IMR-90 (cell line): ENCODE results near the gene CNNM1. TPM values are rescaled to one million over a fixed set of nuclear protein-coding genes. Genes with fewer than 3 reads are reported as not detected.

Experiments
- ATAC-seq: fragments of 200-7000 bp; cut with Tn5 transposase; 2 replicates; pipeline ENCODE4 v1.9.1; 2020; ENCODE audit warnings: low read depth, mild to moderate bottlenecking, moderate library complexity
- BruUV-seq: library from RNA; stranded (reverse); fragments of 400-500 nt; replicated peaks from 2 replicates; lab custom pipeline; 2021; lab: Mats Ljungman, UMichigan
- CTCF ChIA-PET: fragments of 300-600 bp; formaldehyde crosslinking; extraction: SDS; loops from one replicate; lab custom pipeline; 2021; ENCODE audit warnings: antibody characterized with exemption; lab: Yijun Ruan, JAX
- POLR2A ChIA-PET: fragments of 300-600 bp; sonication (Branson Sonifier 250); formaldehyde crosslinking; loops from one replicate; lab custom pipeline; 2022; ENCODE audit warnings: antibody characterized with exemption; ENCODE audit not compliant: unreplicated experiment; lab: Charles Lee
- DNase-seq: peaks from one replicate; pipeline ENCODE4 v3.0.0; 2013
- H2AFZ ChIP-seq: replicated peaks from 2 replicates; pipeline ENCODE3; 2013; ENCODE audit warnings: low read length, mild to moderate bottlenecking; ENCODE audit not compliant: poor library complexity
- H2AK5ac ChIP-seq: 2 replicates; pipeline ENCODE4 v1.6.1; 2013; ENCODE audit warnings: low read depth, low read length, inconsistent platforms
- H2AK9ac ChIP-seq: replicated peaks from 2 replicates; pipeline ENCODE3; 2013; ENCODE audit warnings: mild to moderate bottlenecking, low read depth, low read length, moderate library complexity; ENCODE audit not compliant: poor library complexity
- H2BK120ac ChIP-seq: 2 replicates; pipeline ENCODE4 v1.6.1; 2013; ENCODE audit warnings: low read depth, low read length, inconsistent platforms
- H2BK15ac ChIP-seq: 3 replicates; pipeline ENCODE4 v1.6.1; 2013; ENCODE audit warnings: low read depth, low read length, inconsistent platforms
- H2BK20ac ChIP-seq: 2 replicates; pipeline ENCODE4 v1.6.1; 2013; ENCODE audit warnings: low read depth, mild to moderate bottlenecking, inconsistent platforms, low read length, moderate library complexity
- H2BK5ac ChIP-seq: 2 replicates; pipeline ENCODE4 v1.6.1; 2013; ENCODE audit warnings: mild to moderate bottlenecking, low read depth, low read length, inconsistent platforms; ENCODE audit not compliant: poor library complexity, severe bottlenecking
- H3K14ac ChIP-seq: replicated peaks from 2 replicates; pipeline ENCODE4 v1.6.1; 2013; ENCODE audit warnings: low read depth, low read length, inconsistent platforms
- H3K18ac ChIP-seq: 2 replicates; pipeline ENCODE4 v1.6.1; 2013; ENCODE audit warnings: low read depth, low read length, control low read depth
- H3K23ac ChIP-seq: 2 replicates; pipeline ENCODE4 v1.6.1; 2013; ENCODE audit warnings: low read depth, low read length, inconsistent platforms
- H3K27ac ChIP-seq: 2 replicates; pipeline ENCODE4 v1.5.1; 2013; ENCODE audit warnings: mild to moderate bottlenecking, control low read depth, low read length; ENCODE audit not compliant: insufficient read depth
- H3K27me3 ChIP-seq: 2 replicates; pipeline ENCODE4 v1.6.1; 2013; ENCODE audit warnings: low read length; ENCODE audit not compliant: control insufficient read depth, insufficient read depth
- H3K36me3 ChIP-seq: 2 replicates; pipeline ENCODE4 v1.6.1; 2013; ENCODE audit warnings: low read length, mixed read lengths; ENCODE audit not compliant: control insufficient read depth, insufficient read depth
- H3K4ac ChIP-seq: 2 replicates; pipeline ENCODE4 v1.6.1; 2013; ENCODE audit warnings: low read depth, low read length, inconsistent platforms
- H3K4me1 ChIP-seq: 2 replicates; pipeline ENCODE4 v1.6.1; 2013; ENCODE audit warnings: low read length, mixed read lengths; ENCODE audit not compliant: control insufficient read depth, insufficient read depth
- H3K4me2 ChIP-seq: 2 replicates; pipeline ENCODE4 v1.6.1; 2013; ENCODE audit warnings: low read depth, mild to moderate bottlenecking, control low read depth, low read length, moderate library complexity
- H3K4me3 ChIP-seq: 2 replicates; pipeline ENCODE4 v1.5.1; 2013; ENCODE audit warnings: low read depth, mild to moderate bottlenecking, control low read depth, low read length, moderate library complexity; ENCODE audit not compliant: insufficient read depth
- H3K56ac ChIP-seq: 2 replicates; pipeline ENCODE4 v1.6.1; 2013; ENCODE audit warnings: low read length, inconsistent platforms; ENCODE audit not compliant: insufficient read depth; ENCODE audit errors: extremely low read depth
- H3K79me1 ChIP-seq, 2 experiments: 2 replicates each; pipeline ENCODE4 v1.6.1; 2013; ENCODE audit warnings: low read length in 2 of 2, inconsistent platforms in 1 of 2, low read depth in 1 of 2
- H3K9ac ChIP-seq: 2 replicates; pipeline ENCODE4 v1.6.1; 2013; ENCODE audit warnings: low read depth, low read length, control low read depth
- H3K9me1 ChIP-seq: 2 replicates; pipeline ENCODE4 v1.6.1; 2013; ENCODE audit warnings: low read length, inconsistent platforms; ENCODE audit not compliant: insufficient read depth
- H3K9me3 ChIP-seq: 2 replicates; pipeline ENCODE4 v1.6.1; 2013; ENCODE audit warnings: low read length; ENCODE audit not compliant: control insufficient read depth, insufficient read depth
- H4K20me1 ChIP-seq: 2 replicates; pipeline ENCODE4 v1.6.1; 2013; ENCODE audit warnings: low read length, inconsistent platforms; ENCODE audit not compliant: insufficient read depth
- H4K5ac ChIP-seq: 2 replicates; pipeline ENCODE4 v1.6.1; 2013; ENCODE audit warnings: mild to moderate bottlenecking, low read depth, low read length, control low read depth
- H4K8ac ChIP-seq, 2 experiments: 2 replicates each; pipeline ENCODE4 v1.6.1; 2013; ENCODE audit warnings: low read depth in 2 of 2, low read length in 2 of 2, control low read depth in 1 of 2, inconsistent platforms in 1 of 2
- H4K91ac ChIP-seq: 2 replicates; pipeline ENCODE4 v1.6.1; 2013; ENCODE audit warnings: low read depth, low read length, inconsistent platforms; ENCODE audit not compliant: insufficient read depth
- CTCF ChIP-seq: conservative IDR thresholded peaks from 2 replicates; pipeline ENCODE4 v1.5.1; 2012; ENCODE audit warnings: mild to moderate bottlenecking, low read depth, low read length, improper control_type of control experiment
- ELK1 ChIP-seq: fragments of 150-350 bp; IDR thresholded peaks from 2 replicates; pipeline ENCODE4 v1.6.1; 2016; ENCODE audit warnings: low read depth, mild to moderate bottlenecking, low read length, moderate library complexity, borderline replicate concordance
- MAZ ChIP-seq: IDR thresholded peaks from 2 replicates; pipeline ENCODE4 v1.6.1; 2012; ENCODE audit warnings: low read depth, mild to moderate bottlenecking, low read length, improper control_type of control experiment, moderate library complexity, borderline replicate concordance
- MXI1 ChIP-seq: IDR thresholded peaks from 2 replicates; pipeline ENCODE4 v1.6.1; 2012; ENCODE audit warnings: low read depth, mild to moderate bottlenecking, low read length, moderate library complexity, borderline replicate concordance
- NFE2L2 ChIP-seq: fragments of 150-350 bp; IDR thresholded peaks from 2 replicates; pipeline ENCODE4 v1.6.1; 2016; ENCODE audit warnings: low read depth, mild to moderate bottlenecking, low read length
- POLR2A ChIP-seq: IDR thresholded peaks from 2 replicates; pipeline ENCODE4 v1.6.1; 2012; ENCODE audit warnings: mild to moderate bottlenecking, low read depth, low read length
- RAD21 ChIP-seq: IDR thresholded peaks from 2 replicates; pipeline ENCODE4 v1.6.1; 2012; ENCODE audit warnings: low read length, improper control_type of control experiment
- RCOR1 ChIP-seq: IDR thresholded peaks from 2 replicates; pipeline ENCODE4 v1.6.1; 2012; ENCODE audit warnings: mild to moderate bottlenecking, low read length, improper control_type of control experiment; ENCODE audit not compliant: insufficient replicate concordance
- RFX5 ChIP-seq: IDR thresholded peaks from 2 replicates; pipeline ENCODE4 v1.8.0; 2012; ENCODE audit warnings: low read depth, mild to moderate bottlenecking, low read length, moderate library complexity
- SMC3 ChIP-seq: fragments of 150-350 bp; IDR thresholded peaks from 2 replicates; pipeline ENCODE4 v1.6.1; 2016; ENCODE audit warnings: low read depth, mild to moderate bottlenecking, antibody characterized with exemption, low read length, moderate library complexity
- WGBS, 2 experiments: methylation state at CpG; one replicate each; pipeline versions ENCODE4 v1.1.5 to v1.1.7; 2013; ENCODE audit warnings: missing lambda C conversion rate in 2 of 2; ENCODE audit not compliant: insufficient read length in 1 of 2; ENCODE audit errors: extremely low coverage in 2 of 2; 5-methylcytosine and 5-hydroxymethylcytosine counted together
- dilution Hi-C: fragments of 300-500 bp; cut with HindIII; formaldehyde crosslinking; loops from one replicate; pipeline ENCODE4 v1.14.3; 2018; ENCODE audit warnings: low sequenced_read_pairs; ENCODE audit not compliant: unreplicated experiment
- in situ Hi-C: fragments of 300-500 bp; cut with MboI; formaldehyde crosslinking; loops from 3 replicates; pipeline ENCODE4 v1.14.3; 2019; ENCODE audit warnings: low sequenced_read_pairs, inconsistent platforms, mixed read lengths
- intact Hi-C: fragments of 100-400 bp; cut with micrococcal nuclease; formaldehyde crosslinking; loops from 2 replicates; pipeline ENCODE4 v1.10.0; 2022
- polyA plus RNA-seq, 3 experiments: library from polyadenylated mRNA; depleted of rRNA; stranded (reverse); fragments of >200 nt; gene quantifications; 2 replicates each; pipeline ENCODE4 v1.2.3, GENCODE V29; 2012; ENCODE audit warnings: low replicate concordance in 1 of 3
- total RNA-seq: library from RNA; depleted of rRNA; stranded (reverse); fragments of >200 nt; gene quantifications from 2 replicates; pipeline ENCODE4 v1.2.3, GENCODE V29; 2012

The CNNM1 gene
- total and polyA plus RNA-seq, 2 of the 4 experiments (the other 2 are of a cell fraction) = 0.18 to 0.39 TPM

- in situ Hi-C loops = no loop called here
- POLR2A ChIA-PET = no interaction called here
Measured at GRCh38 chr10:99442394-99442793, 113.2 kb downstream of the CNNM1 start.

More at GRCh38 chr10:99442394-99442793, 113.2 kb downstream of the CNNM1 start:
- Histone ChIP-seq H3K18ac (no peak overlapping the region), H2AK9ac (no peak overlapping the region), H3K79me1 (no peaks in the 10 kb centered on the region), H2BK5ac (no peak overlapping the region), H3K4me3 (no peak overlapping the region), H4K20me1 (no peaks in the 10 kb centered on the region), H3K9me1 (no peaks in the 10 kb centered on the region), H2BK120ac (no peak overlapping the region), H3K23ac (no peak overlapping the region), H4K8ac (no peak overlapping the region), H4K5ac (no peak overlapping the region), H3K9ac (no peak overlapping the region), H2BK20ac (no peak overlapping the region), H3K14ac (no peak overlapping the region), H3K27ac (no peak overlapping the region), H2AK5ac (no peak overlapping the region), H3K36me3 (no peaks in the 10 kb centered on the region), H3K56ac (no peak overlapping the region), H3K4ac (no peak overlapping the region), H2AFZ (no peak overlapping the region), H4K91ac (no peak overlapping the region), H3K4me1 (peaks cover 7% of the 10 kb centered on the region; the same call in 1 of the 2 replicates), H3K4me2 (no peak overlapping the region), H2BK15ac (no peak overlapping the region), H3K9me3 (no peaks in the 10 kb centered on the region), H3K27me3 (peaks cover 11% of the 10 kb centered on the region)
- DNase-seq (no peak), ATAC-seq (no peak)
- intact Hi-C loops (no loop called here), dilution Hi-C loops (no loop called here)
- 61% methylated on average over 2 of the region's 5 CpGs; no CpG with 5 or more reads in 1 of the 2 experiments for WGBS, 2 experiments
- CTCF ChIA-PET = interaction anchor here (0.6 to 1.3 kb wide), 4 partner anchors 12 to 232 kb away, joined by 3 to 5 read pairs (median 3); partner anchors contain the start of gene GOT1
- TF ChIP-seq SMC3 (no peak), ELK1 (no peak), RFX5 (no peak), POLR2A (no peak), MXI1 (no peak), NFE2L2 (no peak), CTCF (no peak), RCOR1 (no peak), RAD21 (no peak), MAZ (no peak)
- no TSS peak for BruUV-seq
